ENCODE results near the gene LRMDA.

- TF ChIP-seq POLR2A (IDR thresholded peaks at IDR 0.05): no peak
- TF ChIP-seq CTCF (IDR thresholded peaks at IDR 0.05): no peak
These were observed 67.5 kb downstream of the LRMDA start for GRCh38 chr10:75498884-75499350.
